GM12865 (cell line): ENCODE results near the gene PRKCH.

Experiments
- DNase-seq: peaks from one replicate; pipeline ENCODE4 v3.0.0; 2010; ENCODE audit warnings: low read depth
- H3K4me3 ChIP-seq: 2 replicates; pipeline ENCODE4 v1.5.1; 2011; ENCODE audit warnings: mild to moderate bottlenecking, low read depth, low read length, control low read depth
- TF ChIP-seq, protein P1 (sequence below): IDR thresholded peaks from 2 replicates; pipeline ENCODE4 v1.5.1; 2011; ENCODE audit warnings: low read length, control low read depth, low read depth, inconsistent platforms; ENCODE audit not compliant: insufficient read depth; ENCODE audit errors: missing control alignments

PRKCH gene

DNA sequence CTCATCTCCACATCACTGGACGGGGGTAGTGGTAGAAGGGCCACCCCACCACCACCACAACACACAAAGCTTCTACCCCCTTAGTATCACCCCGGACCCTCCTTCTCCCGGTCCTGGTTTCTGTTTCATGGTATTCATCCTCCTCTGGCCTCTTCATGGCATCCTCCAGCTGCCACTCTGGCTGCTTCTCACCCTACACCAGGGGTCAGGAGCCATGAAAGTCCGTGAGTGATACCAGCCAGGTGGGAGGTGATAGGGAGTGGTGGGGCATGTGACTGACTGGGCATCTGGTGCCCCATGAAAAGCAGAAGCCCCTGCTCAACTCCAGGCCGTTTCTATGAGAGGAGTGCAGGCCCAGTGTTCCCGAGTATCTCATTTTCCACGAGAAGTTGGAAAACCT is 222.6 kb downstream of the PRKCH start:
- H3K4me3 ChIP-seq = no peak overlapping the region
- no peak for DNase-seq
- TF ChIP-seq, protein P1, sequence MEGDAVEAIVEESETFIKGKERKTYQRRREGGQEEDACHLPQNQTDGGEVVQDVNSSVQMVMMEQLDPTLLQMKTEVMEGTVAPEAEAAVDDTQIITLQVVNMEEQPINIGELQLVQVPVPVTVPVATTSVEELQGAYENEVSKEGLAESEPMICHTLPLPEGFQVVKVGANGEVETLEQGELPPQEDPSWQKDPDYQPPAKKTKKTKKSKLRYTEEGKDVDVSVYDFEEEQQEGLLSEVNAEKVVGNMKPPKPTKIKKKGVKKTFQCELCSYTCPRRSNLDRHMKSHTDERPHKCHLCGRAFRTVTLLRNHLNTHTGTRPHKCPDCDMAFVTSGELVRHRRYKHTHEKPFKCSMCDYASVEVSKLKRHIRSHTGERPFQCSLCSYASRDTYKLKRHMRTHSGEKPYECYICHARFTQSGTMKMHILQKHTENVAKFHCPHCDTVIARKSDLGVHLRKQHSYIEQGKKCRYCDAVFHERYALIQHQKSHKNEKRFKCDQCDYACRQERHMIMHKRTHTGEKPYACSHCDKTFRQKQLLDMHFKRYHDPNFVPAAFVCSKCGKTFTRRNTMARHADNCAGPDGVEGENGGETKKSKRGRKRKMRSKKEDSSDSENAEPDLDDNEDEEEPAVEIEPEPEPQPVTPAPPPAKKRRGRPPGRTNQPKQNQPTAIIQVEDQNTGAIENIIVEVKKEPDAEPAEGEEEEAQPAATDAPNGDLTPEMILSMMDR = no peak

DNA sequence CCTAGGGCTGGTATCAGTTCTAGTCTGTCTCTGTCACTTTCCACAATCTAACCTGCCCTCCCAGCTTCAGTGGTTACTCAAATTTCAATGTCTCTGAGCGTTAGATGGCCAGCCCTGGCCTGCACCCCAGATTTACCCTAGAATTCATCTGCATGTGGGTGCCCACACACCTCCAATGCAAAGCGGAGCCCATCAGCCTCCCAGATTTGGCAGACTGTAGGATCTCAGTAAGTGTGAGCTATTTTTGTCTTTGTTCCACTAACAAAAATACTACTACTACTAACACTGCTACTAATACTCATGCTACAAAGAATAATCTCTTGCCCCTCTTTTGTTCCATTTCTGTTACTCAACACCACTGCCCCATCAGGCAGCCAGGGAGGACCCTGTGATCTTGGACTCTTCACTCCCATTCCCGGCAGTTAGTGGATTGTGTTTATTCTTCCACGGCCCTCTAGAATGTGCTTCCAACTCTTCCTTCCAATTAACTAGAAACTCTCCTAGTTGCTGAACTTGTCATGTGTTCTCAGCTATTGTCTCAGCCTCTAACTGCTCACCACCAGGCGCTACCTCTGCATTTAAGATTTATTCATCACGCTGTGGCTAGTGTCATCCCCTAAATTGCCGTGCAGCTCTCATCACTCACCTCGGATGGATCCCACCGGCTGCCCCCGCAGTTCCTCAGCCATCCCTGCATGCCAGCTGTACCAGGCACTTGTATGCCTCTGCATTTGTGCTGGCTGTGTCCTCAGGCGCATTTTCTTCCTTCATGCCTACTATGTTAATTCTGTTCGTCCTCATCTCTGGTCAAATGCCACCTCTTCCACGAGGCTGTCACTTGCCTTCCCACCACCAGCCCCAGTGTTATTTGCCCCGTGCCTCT is 223.3 kb downstream of the PRKCH start:
- TF ChIP-seq, protein P1 = no peak
- no peak overlapping the region for H3K4me3 ChIP-seq
- DNase-seq = no peak

GRCh38 chr14:61545726-61546455 is 224.5 kb downstream of the PRKCH start:
- TF ChIP-seq, protein P1 = no peak
- no peak for DNase-seq
- no peak overlapping the region for H3K4me3 ChIP-seq

DNA sequence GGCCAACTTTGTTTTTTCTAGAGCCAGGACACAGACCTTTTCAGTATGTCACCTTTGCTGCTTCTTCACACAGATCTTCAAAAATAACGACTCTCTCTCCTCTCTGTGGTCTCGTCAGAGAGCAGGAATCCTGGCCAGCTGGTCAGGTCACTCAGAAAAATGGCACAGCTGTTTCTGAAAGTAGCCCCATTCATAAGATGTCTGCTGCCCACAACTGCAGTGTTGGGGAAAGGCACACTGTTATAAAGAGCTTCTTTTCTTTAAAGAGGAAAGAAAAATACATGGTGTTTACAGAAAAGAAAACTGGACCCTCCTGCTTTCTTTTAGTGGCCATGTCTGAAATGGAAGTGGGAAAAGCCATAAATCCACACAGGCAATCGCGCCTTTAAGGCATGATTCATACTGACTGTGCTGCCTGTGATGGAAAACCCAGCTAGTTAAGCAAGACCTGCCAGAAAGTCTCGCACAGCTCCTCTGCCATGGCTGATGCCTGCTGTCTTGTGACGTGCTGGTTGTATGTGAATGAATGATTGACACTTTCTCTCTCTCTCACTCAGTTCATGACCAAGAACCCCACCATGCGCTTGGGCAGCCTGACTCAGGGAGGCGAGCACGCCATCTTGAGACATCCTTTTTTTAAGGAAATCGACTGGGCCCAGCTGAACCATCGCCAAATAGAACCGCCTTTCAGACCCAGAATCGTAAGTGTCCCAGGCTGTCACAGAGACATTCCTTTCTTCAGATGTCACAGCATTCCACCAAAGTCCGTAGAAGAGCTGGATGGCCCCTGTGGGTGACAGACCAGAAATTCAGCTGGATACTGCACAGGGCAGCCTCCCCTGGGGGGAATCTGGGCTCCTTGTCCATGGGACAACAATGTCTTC is 226.0 kb downstream of the PRKCH start:
- TF ChIP-seq, protein P1 = no peak
- H3K4me3 ChIP-seq = no peak overlapping the region
- DNase-seq = no peak

GRCh38 chr14:61549425-61549824 is 228.0 kb downstream of the PRKCH start:
- DNase-seq = no peak
- TF ChIP-seq, protein P1 = no peak

DNA sequence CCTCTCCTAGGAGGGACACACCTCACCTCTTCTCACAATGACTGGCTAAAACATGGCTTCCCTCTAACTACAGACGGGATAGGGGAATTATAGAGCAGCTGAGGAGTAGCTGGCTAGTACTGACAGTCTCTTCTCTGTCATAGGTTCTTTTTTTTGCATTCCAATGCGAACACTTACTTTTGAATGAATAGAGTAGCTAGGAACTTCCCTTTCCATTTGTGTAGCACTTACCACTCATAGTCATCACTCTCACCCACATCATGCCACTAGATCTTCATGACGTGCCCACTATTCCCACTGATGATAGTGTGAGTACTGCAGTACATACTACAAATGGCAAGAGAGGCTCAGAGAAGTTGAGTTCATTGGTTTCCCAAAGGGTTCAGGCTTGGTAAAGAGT is 230.0 kb downstream of the PRKCH start:
- TF ChIP-seq, protein P1 = no peak
- H3K4me3 ChIP-seq = no peak overlapping the region
- DNase-seq = no peak

More at GRCh38 chr14:61549425-61549824, 228.0 kb downstream of the PRKCH start:
- H3K4me3 ChIP-seq = no peak overlapping the region
